Left forelimb (tissue), 1 donor: ENCODE results near the gene TTBK2.
"Not testable (repeated sequence)": the region's sequence is repeated elsewhere in the genome, so short reads cannot be mapped to it uniquely, and the experiment has no call there.

ENCODE experiments used
- DNase-seq: peaks from one replicate; pipeline ENCODE4 v3.0.0-alpha.2; 2018; ENCODE audit warnings: low spot score

Gene TTBK2

DNA sequence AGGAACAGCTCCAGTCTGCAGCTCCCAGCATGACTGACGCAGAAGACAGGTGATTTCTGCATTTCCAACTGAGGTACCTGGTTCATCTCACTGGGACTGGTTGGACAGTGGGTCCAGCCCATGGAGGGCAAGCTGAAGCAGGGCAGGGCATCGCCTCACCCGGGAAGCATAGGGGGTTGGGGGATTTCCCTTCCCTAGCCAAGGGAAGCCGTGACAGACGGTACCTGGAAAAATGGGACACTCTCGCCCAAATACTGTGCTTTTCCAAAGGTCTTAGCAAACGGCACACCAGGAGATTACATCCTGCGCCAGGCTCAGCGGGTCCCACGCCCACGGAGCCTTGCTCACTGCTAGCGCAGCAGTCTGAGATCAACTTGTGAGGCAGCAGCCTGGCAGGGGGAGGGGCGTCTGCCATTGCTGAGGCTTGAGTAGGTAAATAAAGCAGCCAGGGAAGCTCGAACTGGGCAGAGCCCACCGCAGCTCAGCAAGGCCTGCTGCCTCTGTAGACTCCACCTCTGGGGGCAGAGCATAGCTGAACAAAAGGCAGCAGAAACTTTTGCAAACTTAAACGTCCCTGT, 156.3 kb downstream of the TTBK2 start:
- not testable (repeated sequence) for DNase-seq

DNA sequence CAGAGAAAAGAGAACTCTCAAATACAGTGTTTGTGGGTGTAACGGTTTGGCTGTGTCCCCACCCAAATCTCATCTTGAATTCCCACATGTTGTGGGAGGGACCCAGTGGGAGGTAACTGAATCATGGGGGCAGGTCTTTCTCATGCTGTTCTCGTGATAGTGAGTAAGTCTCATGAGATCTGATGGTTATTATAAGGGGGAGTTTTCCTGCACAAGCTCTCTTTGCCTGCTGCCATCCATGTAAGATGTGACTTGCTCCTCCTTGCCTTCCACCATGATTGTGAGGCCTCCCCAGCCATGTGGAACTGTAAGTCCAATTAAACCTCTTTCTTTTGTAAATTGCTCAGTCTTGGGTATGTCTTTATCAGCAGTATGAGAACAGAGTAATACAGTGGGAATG, 158.8 kb downstream of the TTBK2 start:
- not testable (repeated sequence) for DNase-seq

DNA sequence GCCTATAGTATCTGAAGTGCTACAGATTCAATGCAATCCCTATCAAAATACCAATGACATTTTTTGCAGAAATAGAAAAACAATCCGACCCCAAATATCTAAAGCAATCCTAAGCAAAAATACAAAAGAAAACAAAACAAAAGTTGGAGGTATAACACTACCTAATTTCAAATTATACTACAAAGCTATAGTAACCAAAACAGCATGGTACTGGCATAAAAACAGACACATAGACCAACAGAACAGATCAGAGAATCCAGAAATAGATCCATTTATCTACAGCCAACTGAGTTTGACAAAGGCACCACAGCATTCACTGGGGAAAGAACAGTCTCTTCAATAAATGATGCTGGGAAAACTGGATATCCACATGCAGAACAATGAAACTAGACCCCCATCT, 159.8 kb downstream of the TTBK2 start:
- DNase-seq: no peak

DNA sequence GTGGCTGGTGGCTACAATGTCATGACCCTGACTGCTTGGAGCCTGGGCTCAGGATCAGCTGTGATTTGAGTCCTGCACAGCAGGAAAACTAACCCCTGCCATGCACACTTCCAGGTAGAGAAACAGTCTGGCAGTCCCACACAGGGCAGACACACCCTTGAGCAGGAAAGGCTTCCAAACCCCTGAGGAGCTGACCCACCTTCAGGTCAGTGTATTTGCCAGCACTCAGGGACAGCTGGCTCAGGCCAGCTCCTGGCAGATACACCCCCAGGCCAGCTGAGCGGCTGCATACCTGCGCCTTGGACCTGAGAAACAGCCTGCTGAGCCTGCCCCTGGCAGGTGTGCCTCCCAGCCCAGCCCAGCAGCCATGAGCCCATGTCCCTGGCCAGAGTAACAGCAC, 161.5 kb downstream of the TTBK2 start:
- no peak for DNase-seq

DNA sequence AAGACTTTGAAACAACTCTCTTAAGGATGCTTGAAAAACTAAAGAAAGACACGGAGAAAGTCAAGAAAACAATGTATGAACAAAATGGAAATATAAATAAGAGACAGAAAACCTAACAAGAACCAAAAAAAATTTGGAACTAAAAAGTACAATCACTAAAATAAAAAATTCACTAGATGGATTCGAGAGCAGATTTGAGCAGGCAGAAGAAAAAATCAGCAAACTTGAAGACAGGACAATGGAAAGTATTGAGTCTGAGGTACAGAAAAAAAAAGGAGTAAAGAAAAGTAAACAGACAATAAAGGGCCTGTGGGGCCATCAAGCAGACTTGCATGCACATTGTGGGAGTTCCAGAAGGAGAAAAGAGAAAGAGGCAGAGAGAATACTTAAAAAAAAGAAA, 170.3 kb downstream of the TTBK2 start:
- no peak for DNase-seq

DNA sequence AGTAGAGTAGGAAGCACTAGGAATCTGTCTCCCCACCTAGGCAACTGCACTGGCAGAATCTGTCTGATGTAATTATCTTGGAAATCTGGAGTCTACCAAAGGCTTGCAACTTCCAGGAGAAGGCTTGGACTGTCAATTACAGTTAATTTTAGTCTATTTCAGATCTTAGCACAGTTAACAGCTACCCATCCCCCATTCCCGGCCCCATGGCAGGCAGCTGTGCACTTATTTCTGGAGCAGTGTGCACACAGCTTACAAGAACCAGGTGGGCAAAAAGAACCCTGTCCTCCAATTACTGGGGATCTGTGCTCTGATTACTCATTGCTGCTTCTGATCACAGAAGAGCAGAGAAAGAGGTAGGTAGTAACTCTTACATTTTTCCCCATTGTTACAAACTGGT, 171.3 kb downstream of the TTBK2 start:
- no peak for DNase-seq

DNA sequence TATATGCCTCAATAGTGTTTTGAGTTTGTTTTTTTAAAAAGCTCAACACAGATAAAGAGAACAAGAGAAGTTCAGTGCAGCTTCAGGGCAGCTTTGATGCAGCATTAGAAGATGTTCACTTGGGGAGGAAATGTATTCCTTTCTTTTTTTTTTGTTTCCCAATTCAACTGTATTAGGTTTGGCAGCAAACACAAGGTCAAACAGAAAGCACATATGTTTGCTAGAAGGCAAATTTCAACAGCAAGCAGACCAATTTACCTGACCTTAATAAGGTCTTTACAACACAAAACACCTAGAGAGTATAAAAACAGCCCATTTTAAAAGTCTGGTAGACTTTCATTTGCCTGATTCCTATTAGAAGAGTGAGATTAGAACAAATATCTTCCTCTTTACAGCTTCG, 176.4 kb downstream of the TTBK2 start:
- no peak for DNase-seq

DNA sequence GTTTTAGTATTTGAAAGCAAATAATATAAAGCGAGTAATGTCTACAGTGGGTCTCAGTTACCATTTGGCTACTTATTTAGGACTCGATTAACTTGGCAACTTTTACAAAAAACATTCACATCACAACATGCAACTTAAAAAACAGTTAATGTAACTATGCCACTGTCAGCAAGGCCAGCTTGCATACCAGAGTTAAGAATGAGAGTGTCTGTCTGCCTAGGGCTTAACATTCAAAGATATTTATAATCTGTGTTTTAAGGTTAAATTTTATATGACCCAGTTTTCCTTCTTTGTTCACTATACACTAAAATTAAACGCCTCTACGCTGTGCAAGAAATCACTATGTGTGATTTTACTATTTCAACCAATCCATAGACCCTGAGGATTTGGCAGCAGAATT, 178.4 kb downstream of the TTBK2 start:
- DNase-seq: no peak

DNA sequence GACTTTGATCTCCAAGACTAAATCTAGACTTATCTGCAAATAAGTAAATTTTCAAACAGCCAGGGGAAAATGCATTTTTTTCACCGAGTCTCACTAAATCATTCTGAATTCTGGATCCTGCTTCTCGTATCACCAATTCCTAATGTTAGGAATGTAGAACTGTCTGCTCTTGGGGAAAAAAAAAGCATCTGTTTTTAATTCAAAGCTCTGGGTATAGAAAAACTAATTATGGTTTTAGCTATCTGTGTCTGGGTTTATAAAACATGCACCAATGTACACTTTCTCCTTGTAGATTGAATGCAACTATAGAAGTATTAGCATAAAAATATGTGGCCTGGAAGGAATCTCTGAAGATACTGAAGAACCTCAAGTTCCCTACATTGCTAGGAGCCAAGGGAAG, 178.9 kb downstream of the TTBK2 start:
- no peak for DNase-seq

DNA sequence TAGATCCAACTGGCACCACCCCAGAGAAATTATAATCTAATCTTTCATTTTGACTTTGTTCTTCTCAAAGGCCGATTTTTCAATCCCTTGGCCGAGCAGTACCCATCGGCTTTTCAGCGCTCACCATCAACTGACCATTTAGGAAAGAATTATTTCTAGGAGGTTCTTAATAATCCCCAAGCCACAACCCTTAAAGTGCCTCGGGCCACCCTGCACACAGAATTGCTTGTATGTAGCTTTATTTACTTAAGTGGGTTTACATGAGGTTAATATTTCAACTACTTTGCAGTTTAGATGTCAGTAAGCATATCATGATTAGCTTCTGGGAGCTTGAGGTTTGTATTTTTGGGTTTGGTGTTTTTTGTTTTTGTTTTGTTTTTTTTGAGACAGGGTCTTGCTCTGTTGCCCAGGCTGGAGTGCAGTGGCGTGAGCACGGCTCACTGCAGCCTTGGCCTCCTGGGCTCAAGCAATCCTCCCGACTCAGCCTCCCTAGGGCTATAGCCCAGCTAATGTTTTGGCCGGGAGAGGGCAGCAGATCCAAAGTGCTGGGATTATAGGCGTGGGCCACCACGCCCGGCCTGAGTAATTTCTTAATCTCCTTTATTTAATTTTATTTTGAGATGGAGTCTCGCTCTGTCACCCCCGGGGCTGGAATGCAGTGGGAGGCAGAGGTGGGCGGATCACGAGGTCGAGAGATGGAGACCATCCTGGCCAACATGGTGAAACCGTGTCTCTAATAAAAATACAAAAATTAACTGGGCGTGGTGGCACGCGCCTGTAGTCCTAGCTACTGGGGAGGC, 182.8 kb downstream of the TTBK2 start:
- no peak for DNase-seq

DNA sequence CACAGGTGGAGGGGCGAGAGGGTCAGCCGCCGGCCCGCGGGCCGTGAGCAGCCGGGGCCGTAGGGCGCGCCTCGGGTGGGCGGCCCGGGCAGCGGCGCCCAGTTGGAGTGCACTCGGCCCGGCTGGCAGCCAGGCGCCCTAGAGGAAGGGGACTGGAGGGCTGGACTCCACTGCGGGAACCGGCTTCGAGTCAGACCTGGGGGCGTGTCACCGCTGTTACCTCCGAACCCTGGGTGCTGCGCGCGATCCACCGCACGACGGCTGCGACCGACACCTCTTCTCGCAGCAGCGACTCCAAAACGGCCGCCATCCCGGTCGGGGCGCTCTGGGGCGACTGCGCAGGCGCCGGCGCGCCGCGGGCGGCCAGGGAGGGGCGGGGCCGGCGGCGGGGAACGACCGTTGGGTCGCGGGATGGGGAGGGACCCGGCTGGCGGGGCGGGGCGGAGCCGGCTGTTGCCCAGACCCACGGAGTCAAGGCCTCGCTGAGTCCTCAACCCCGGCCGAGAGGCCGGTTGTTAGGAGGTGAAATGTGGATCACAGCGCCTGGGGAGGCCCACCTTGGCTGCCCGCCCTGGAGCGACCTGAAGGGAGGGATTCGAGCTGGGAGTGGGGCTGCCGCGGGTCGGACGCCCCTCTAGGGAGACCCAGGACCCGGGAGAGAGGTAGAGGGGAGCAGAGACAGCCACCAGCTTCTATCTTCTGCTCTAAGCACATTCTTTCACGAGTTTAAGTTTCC, 183.6 kb downstream of the TTBK2 start, which contains the start of gene CDAN1:
TSS of gene CDAN1 (minus strand) at position 336 of the 736 bp plus-strand sequence. CDS start at position 310, 26 bp downstream.
- DNase-seq: peak; percentile 95

DNA sequence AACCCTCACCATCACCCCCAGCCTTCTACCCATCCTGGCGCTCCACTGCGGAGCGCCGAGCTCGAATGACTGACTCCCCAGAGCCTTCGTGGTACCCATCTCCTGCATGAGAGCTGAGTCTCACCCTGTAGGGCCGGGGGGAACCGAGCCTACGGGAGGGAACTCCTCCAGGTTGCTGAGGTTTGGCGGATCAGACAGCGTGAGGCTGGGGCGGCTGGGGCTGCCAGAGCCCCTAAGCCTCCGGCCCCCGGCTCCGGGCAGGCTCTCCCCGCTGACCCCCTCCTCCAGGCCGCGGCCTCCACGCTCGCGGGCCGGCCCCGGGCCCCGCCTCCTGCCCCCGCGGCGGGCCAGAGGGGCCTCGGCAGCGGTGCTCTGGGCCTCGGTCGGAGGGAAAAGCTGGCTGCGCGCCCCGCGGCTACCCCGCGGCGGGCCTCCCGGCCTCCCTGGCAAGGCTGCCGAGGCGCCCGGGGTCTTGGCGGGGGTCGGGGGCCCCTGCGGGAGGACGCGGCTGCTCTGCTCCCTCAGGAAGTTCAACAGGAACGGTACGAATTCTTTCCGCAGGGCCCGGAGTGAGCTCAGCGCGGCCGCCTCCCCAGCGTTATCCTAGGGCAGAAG, 184.3 kb downstream of the TTBK2 start:
- DNase-seq: no peak

DNA sequence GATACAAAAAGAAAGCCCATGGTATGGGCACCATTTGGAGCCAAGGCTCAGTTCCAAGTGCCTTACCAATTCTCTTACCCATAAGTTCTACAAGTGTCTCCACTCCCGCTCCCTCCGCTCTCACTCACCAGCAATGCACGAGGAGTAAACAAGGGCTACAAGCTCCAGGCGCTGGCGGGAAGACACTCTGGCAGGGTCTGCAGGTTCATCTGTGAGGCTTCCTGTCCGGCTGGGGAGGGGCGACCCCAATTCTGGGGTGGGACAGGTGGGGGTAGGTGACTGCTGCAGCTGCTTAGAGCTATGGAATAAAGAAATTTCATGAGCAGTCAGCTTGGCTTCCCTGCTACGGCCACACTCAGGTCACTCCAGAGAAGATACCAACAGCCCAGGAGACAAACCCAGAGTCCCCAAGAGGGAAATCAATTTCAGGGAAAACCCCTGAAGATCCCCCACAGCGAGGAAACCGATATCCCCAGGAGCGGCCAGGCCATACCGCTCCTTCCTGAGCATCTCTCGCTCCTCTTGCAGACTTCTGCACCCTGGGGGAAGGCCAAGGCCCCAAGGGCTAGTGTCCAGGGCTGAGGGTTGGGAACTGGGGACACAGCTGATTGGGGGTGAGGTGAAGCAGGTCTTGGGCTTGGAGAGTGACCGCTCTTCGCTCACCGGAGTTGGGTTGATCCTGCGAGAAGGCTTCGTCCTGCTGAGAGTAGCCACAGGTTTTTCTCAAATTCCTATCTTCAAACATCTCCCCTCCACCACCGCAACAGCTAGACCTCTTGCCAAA, 185.0 kb downstream of the TTBK2 start:
- DNase-seq: no peak

DNA sequence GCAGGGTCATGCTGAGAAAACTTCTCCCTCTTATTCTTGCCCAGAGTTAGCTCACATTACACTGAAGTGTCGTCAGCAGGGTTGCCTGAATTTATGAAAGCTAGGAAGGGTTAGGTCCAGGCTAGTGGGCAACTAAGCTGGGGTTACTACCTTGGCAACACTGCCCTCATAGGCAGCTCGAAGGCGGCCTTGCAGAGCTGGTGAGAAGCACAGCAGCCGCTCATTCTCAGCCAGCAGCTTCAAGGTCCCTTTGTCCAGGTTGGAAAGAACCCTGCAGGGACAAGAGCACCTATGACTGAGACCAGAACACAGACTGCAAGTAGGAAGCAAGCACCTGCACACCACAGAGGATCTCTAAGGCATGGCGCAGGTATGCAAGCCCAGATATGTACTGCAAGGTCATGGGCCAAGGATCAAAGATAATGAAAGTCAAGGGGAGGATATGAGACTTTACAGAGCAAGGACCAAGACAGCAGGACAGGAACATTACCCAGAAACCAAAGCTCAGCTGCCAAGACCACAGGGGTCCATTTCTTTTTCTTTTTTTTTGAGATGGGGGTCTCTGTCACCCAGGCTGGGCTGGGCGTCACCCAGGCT, 186.4 kb downstream of the TTBK2 start:
- DNase-seq: no peak

DNA sequence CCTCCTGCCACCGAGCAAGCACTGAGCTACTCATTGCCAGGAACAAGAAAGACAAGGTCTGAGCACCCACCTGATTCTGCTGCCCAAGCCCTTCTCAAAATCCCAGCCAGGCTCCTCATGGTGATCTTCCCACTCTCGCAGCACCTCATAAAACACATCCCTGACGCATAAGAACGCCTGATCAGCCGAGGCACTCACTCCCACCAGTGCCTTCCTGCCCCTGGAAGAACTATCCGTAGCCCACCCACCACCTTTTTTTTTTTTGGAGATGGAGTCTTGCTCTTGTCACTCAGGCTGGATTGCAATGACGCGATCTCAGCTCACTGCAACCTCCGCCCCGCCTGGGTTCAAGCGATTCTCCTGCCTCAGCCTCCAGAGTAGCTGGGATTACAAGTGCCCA, 187.6 kb downstream of the TTBK2 start:
- DNase-seq: no peak

DNA sequence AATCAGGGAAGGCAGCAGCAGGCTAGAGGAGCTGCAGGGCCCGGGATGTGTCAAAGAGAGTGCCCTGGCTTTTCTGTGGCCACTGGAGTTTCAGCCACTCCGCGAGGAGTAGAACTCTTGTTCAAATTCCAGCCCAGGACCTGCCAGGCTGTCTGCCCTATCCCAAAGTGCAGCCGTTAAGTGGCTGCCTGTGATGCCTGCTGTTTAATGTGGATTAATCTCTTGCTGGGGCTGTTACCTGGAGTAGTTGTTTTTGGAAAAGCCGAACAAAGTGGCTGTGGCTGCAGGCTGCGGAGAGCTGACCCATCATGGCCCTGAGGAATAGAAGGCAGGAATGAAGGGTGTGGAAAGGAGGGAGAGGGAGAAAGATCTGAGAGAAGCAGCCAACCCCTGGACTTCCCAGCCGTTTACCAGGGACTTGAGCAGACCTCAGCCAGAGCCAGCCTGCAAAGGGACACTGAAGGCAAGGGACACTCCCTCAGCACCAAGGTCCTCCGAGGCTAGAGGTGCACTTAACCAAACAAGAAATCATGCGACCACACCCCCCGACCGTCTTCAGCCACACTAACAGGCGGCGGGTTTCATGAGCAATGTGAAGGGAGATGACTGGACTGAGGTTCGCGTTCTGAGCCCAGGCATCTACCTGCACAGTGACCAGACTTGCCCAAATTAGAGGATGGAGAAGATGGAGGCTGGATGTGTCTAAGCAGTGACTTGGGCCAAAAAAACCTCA, 188.3 kb downstream of the TTBK2 start:
- no peak for DNase-seq

DNA sequence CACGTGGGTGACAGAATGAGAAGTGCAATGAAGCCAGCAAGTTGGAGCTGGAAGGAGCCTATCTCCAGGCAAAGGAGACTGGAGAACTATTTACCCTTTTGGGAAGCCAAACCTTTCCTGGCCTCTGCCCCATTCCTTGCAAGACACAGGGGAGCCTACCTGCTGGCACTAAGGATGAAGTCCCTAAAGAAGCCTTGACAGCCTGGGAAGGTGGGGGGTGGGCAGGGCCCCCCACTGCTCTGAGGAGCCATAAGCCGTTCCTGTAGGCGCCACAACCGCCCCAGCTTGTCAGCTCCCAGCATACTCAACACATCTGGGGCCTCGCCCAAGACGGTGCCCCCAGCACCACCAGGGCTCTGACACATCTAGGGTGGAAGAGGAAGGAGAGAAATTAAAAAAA, 189.1 kb downstream of the TTBK2 start:
- no peak for DNase-seq

DNA sequence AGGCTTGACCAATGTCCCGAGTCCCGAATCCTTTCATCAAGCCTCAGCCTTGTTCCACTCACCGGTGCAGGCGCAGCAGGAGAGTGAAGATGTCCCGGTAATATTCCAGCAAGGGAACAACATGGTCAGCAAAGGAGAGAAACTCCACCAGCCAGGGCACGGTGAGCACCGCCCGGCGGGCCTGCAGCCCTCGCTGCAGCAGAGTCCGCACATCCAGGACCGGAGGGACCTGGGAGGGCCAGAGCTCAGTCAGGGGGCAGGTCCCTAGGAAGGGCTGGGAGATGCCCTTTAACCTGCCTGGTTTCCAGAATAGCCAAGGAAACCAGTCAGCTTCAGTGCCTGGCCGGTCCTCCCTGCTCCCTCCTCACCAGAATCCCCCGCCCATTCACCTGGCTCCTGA, 190.0 kb downstream of the TTBK2 start:
- no peak for DNase-seq

DNA sequence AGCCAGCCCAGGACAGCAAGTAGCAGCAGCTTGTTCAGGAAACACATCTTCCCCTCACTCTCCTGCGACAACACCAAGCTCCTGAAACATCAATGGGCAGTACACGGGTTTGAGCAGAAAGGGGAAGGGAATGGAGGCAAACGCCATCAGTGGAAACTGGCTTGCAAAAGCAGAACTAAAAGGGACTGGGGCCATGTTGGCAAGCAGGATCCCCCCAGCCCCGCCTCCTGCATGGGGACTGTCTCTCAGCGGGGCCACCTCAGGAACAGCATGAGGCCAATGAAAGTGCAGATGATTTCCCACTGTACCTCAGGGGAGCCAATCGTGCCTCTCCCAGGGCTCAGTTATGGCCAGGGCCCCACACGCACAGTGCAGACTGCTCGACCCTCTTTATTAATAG, 190.4 kb downstream of the TTBK2 start:
- DNase-seq: no peak

DNA sequence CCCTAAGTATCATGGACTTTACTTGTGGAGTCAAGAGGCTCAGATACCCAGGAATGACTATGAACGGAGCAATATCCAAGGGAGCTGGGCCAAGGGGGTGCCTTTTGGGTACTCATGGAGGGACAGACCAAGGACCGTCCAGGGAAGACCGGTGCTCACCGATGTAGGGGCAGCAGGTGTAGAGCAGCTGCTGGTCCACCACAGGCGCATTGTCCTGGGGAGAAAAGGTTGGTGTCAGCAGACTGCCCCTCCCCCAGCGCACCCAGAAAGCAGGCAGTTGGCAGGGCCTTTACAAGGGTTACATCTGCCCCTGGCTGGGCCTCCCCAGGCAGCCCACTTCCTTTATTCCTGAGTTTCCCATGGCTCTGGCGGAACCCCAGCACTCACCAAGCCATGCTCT, 191.2 kb downstream of the TTBK2 start:
- no peak for DNase-seq

DNA sequence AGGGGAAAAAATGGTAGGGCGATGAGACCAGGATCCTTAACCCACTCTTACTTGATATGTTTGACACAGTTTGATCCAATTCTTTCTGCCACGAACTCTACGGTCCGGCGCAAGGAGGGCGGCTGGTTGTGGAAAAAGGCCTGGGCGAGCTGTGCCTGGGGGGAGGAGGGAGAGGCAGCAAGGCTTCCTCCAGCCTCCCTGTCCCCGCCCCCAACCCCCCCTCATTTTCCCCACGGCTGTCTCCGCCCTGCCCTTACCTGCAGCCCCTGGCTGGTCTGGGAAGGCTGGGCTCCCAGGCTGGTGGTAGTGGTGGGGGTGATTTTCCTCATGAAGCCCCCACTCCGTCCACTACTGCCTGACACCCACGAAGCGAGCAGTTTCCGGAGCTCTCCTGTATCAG, 191.6 kb downstream of the TTBK2 start:
- no peak for DNase-seq
